ENCODE measurements around the gene CDK10. TPM values are rescaled to one million over a fixed set of nuclear protein-coding genes. Genes with fewer than 3 reads are reported as not detected.

The CDK10 gene
- total and polyA plus RNA-seq, 9 of the 15 experiments (the other 6 are each of a cell fraction or from before 2014, with no cell fraction given) = 2.0 to 85.1 (median 40.1) TPM

GRCh38 chr16:89643769-89644300 is 42.7 kb upstream of the CDK10 start:
- Histone ChIP-seq H3K4me2 (ENCODE audit: insufficient read depth, low read length) (no peak overlapping the region), H3K27me3 (ENCODE audit: control insufficient read depth in 2 of 2, insufficient read depth in 2 of 2, low read length in 2 of 2) (no peaks in the 10 kb centered on the region), H3K79me2 (ENCODE audit: control insufficient read depth, insufficient read depth, low read length) (no peaks in the 10 kb centered on the region; the same call in 2 of the 3 replicates), H3K9ac (ENCODE audit: insufficient read depth in 1 of 2, low read depth in 2 of 2, low read length in 2 of 2) (peak overlapping the region in 1 of 2 experiments; percentile 55; a peak in 1 of 4 replicates), H3K4me3 (no peak overlapping the region), H3K4me1 (replicated peaks in 1 of 2; ENCODE audit: control insufficient read depth in 2 of 2, insufficient read depth in 2 of 2, low read length in 2 of 2) (peaks cover 0 to 41% of the 10 kb centered on the region in 2 experiments; a peak in 3 of 5 replicates), H3K9me1 (ENCODE audit: control insufficient read depth, insufficient read depth, low read length) (no peaks in the 10 kb centered on the region), H3K36me3 (ENCODE audit: control insufficient read depth, insufficient read depth, low read length) (peaks cover 31% of the 10 kb centered on the region; the same call in 2 of the 3 replicates), H2AFZ (ENCODE audit: low read depth, low read length) (no peak overlapping the region), H4K20me1 (replicated peaks; ENCODE audit: control insufficient read depth, insufficient read depth, low read length) (no peaks in the 10 kb centered on the region), H3K27ac (ENCODE audit: extremely low read depth, low read depth, low read length) (no peak overlapping the region), H3K9me3 (replicated peaks; ENCODE audit: control insufficient read depth, insufficient read depth, low read depth, low read length) (no peaks in the 10 kb centered on the region)
- BruUV-seq (replicated peaks) = no TSS peak
- WGBS (ENCODE audit: insufficient coverage, low coverage, missing lambda C conversion rate) = 57% methylated on average over 14 of the region's 14 CpGs
- in situ Hi-C loops (cut with MboI) = no loop called here
- ChIA-PET POLR2A (interaction anchor here (0.7 to 1.4 kb wide), 3 partner anchors 10 to 14 kb away, joined by 4 to 5 read pairs (median 5); no protein-coding TSS in a partner anchor), CTCF (ENCODE audit: low intra/inter-chr PET ratio) (no interaction called here)
- intact Hi-C loops (cut with micrococcal nuclease) = loop anchor here (10.0 kb wide), 1 partner anchor 69 kb away; the partner anchor contains the start of gene CPNE7
- TF ChIP-seq MTA1 (IDR thresholded peaks at IDR 0.05; ENCODE audit: borderline replicate concordance) (no peak), ZBTB8A (IDR thresholded peaks at IDR 0.05; ENCODE audit: partially characterized antibody) (no peak), ZNF398 (CRISPR knock-in tag; IDR thresholded peaks at IDR 0.05) (no peak), ZNF280A (IDR thresholded peaks at IDR 0.05; ENCODE audit: low read depth, partially characterized antibody) (no peak), PBX2 (CRISPR knock-in tag; IDR thresholded peaks at IDR 0.05; ENCODE audit: low read depth) (no peak), PBX2 (tag; conservative IDR thresholded peaks at IDR 0.05; ENCODE audit: low read depth) (no peak), POLR2AphosphoS5 (IDR thresholded peaks at IDR 0.05; ENCODE audit: control insufficient read depth, insufficient read depth, low read depth, low read length) (0 out of 2 replicates have a peak, but pooled peaks have one; percentile 6), POLR2G (IDR thresholded peaks at IDR 0.05; ENCODE audit: low read depth, low read length) (peak; percentile 50), CAMTA2 (CRISPR knock-in tag; conservative IDR thresholded peaks at IDR 0.05) (no peak), ZNF740 (CRISPR knock-in tag; IDR thresholded peaks at IDR 0.05) (peak; percentile 63; the same call in 1 of the 2 replicates), ZNF740 (tag; IDR thresholded peaks at IDR 0.05) (no peak), POLR2A (conservative IDR thresholded peaks at IDR 0.05) (0 out of 2 replicates have a peak, but pooled peaks have one; percentile 35), ATF7 (IDR thresholded peaks at IDR 0.05) (no peak), SP1 (CRISPR knock-in tag; IDR thresholded peaks at IDR 0.05) (no peak)
- peak; percentile 67 for FAIRE-seq
- DNase-seq (ENCODE audit: extremely low read depth in 1 of 4, low spot score in 3 of 4) = peak in 1 of 4 experiments; percentile 41
- peak; percentile 48; the same call in 2 of the 3 replicates for ATAC-seq
